A549 (cell line): ENCODE measurements around the gene CD164.
"Not testable (repeated sequence)": the region's sequence is repeated elsewhere in the genome, so short reads cannot be mapped to it uniquely, and the experiment has no call there.

Source experiments
- BHLHE40 ChIP-seq: IDR thresholded peaks from 2 replicates; pipeline ENCODE4 v1.6.1; 2012; ENCODE audit warnings: low read depth, low read length, inconsistent platforms
- HDAC2 ChIP-seq: fragments of 200-600 bp; sonication (generic); IDR thresholded peaks from 2 replicates; pipeline ENCODE4 v1.6.1; 2016
- HEYL ChIP-seq: fragments of 250-450 bp; sonication (Bioruptor Pico); IDR thresholded peaks from 2 replicates; pipeline ENCODE4 v1.8.0; 2021; ENCODE audit warnings: mild to moderate bottlenecking, moderate library complexity
- POLR2A ChIP-seq: IDR thresholded peaks from 2 replicates; pipeline ENCODE4 v1.6.1; 2012; ENCODE audit warnings: mild to moderate bottlenecking, low read length
- RCOR1 ChIP-seq: fragments of 150-350 bp; IDR thresholded peaks from 2 replicates; pipeline ENCODE4 v1.6.1; 2014; ENCODE audit warnings: antibody characterized with exemption, low read length, low read depth
- TF ChIP-seq, protein P1 (sequence below): fragments of >200 bp; sonication (Bioruptor Twin); formaldehyde crosslinking; IDR thresholded peaks from 3 replicates; pipeline ENCODE4 v1.5.1; 2016
- TF ChIP-seq, protein P2 (sequence below): IDR thresholded peaks from 2 replicates; pipeline ENCODE4 v1.6.1; 2012

DNA sequence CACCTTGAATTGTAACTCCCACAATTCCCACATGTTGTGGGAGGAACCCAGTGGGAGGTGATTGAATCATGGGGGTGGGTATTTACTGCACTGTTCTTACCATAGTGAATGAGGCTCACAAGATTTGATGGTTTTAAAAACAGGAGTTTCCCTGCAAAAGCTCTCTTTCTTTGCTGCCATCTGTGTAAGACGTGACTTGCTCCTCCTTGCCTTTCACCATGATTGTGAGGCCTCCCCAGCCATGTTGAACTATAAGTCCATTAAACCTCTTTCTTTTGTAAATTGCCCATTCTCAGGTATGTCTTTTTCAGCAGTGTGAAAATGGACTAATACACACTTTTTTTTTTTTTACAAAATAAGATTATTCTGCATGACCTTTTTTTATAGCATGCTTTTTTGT, 48.4 kb downstream of the CD164 start:
- not testable (repeated sequence) for TF ChIP-seq RCOR1; POLR2A; HDAC2; BHLHE40; HEYL (CRISPR knock-in tag)
- TF ChIP-seq, protein P1, sequence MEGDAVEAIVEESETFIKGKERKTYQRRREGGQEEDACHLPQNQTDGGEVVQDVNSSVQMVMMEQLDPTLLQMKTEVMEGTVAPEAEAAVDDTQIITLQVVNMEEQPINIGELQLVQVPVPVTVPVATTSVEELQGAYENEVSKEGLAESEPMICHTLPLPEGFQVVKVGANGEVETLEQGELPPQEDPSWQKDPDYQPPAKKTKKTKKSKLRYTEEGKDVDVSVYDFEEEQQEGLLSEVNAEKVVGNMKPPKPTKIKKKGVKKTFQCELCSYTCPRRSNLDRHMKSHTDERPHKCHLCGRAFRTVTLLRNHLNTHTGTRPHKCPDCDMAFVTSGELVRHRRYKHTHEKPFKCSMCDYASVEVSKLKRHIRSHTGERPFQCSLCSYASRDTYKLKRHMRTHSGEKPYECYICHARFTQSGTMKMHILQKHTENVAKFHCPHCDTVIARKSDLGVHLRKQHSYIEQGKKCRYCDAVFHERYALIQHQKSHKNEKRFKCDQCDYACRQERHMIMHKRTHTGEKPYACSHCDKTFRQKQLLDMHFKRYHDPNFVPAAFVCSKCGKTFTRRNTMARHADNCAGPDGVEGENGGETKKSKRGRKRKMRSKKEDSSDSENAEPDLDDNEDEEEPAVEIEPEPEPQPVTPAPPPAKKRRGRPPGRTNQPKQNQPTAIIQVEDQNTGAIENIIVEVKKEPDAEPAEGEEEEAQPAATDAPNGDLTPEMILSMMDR, result not testable (repeated sequence)
- TF ChIP-seq, protein P2, sequence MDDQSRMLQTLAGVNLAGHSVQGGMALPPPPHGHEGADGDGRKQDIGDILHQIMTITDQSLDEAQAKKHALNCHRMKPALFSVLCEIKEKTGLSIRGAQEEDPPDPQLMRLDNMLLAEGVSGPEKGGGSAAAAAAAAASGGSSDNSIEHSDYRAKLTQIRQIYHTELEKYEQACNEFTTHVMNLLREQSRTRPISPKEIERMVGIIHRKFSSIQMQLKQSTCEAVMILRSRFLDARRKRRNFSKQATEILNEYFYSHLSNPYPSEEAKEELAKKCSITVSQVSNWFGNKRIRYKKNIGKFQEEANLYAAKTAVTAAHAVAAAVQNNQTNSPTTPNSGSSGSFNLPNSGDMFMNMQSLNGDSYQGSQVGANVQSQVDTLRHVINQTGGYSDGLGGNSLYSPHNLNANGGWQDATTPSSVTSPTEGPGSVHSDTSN, result not testable (repeated sequence)
